Natural killer cell treated with Interleukin-12 subunit alpha and Interleukin-12 subunit beta and Interleukin-15 and Interleukin-18, amount 100 ng/mL, for 72 hours (primary cell): ENCODE data around the gene GALNT18. TPM values are rescaled to one million over a fixed set of nuclear protein-coding genes. Genes with fewer than 3 reads are reported as not detected.

Experiments
- ATAC-seq, 2 donors: fragments of 150-1000 bp; cut with Tn5 transposase in 1 of 2; sonication (Bioruptor Pico), chemical (Tn5 transposase) in 1 of 2; 2 replicates each; pipeline ENCODE4 v1.10.0; 2021
- DNase-seq: peaks from one replicate; pipeline ENCODE4 v3.0.0; 2022; ENCODE audit warnings: low spot score
- H3K27ac Mint-ChIP-seq, 2 donors: 1 replicate in 1 of 2; 2 replicates in 1 of 2; pipeline ENCODE4 v1.8.0; 2022; ENCODE audit warnings: mixed read lengths in 2 of 2, mild to moderate bottlenecking in 1 of 2, moderate library complexity in 1 of 2
- H3K27me3 Mint-ChIP-seq, 2 donors: 1 replicate in 1 of 2; 2 replicates in 1 of 2; pipeline ENCODE4 v1.8.0; 2022; ENCODE audit warnings: mixed read lengths in 2 of 2
- H3K36me3 Mint-ChIP-seq: one replicate; pipeline ENCODE4 v1.8.0; 2022; ENCODE audit warnings: mixed read lengths
- H3K4me1 Mint-ChIP-seq, 2 donors: 1 replicate in 1 of 2; 2 replicates in 1 of 2; pipeline ENCODE4 v1.8.0; 2022; ENCODE audit warnings: low read depth in 2 of 2, mixed read lengths in 2 of 2, mild to moderate bottlenecking in 1 of 2
- H3K4me3 Mint-ChIP-seq: one replicate; pipeline ENCODE4 v1.8.0; 2022; ENCODE audit warnings: mixed read lengths
- H3K9me3 Mint-ChIP-seq: 2 replicates; pipeline ENCODE4 v1.8.0; 2022; ENCODE audit warnings: mixed read lengths
- total RNA-seq, 2 donors: library from RNA; stranded (reverse); gene quantifications; one replicate each; pipeline ENCODE4 v1.2.3, GENCODE V29; 2022

Gene GALNT18
- total RNA-seq, 2 donors from 2014 or later, result 0.29 to 0.73 TPM

GRCh38 chr11:11435635-11436034 lies 186.2 kb downstream of the GALNT18 start:
- H3K9me3 Mint-ChIP-seq, result no peaks in the 10 kb centered on the region
- DNase-seq, result no peak
- no peaks in the 10 kb centered on the region for H3K36me3 Mint-ChIP-seq
- ATAC-seq, result no peak
- H3K27me3 Mint-ChIP-seq, result peaks cover 0 to 9% of the 10 kb centered on the region in 2 donors
- H3K4me1 Mint-ChIP-seq, result peaks cover 0 to 3% of the 10 kb centered on the region in 2 donors
- H3K4me3 Mint-ChIP-seq, result no peak overlapping the region
- H3K27ac Mint-ChIP-seq, result no peak overlapping the region

GRCh38 chr11:11433960-11434359 lies 187.8 kb downstream of the GALNT18 start:
- no peaks in the 10 kb centered on the region for H3K9me3 Mint-ChIP-seq

GRCh38 chr11:11432621-11433319 lies 189.0 kb downstream of the GALNT18 start:
- Mint-ChIP-seq H3K27ac (no peak overlapping the region), H3K4me3 (no peak overlapping the region)
- ATAC-seq, result no peak

More at GRCh38 chr11:11433960-11434359, 187.8 kb downstream of the GALNT18 start:
- Mint-ChIP-seq H3K4me1 (peaks cover 0 to 3% of the 10 kb centered on the region in 2 donors), H3K27me3 (peaks cover 6 to 15% of the 10 kb centered on the region in 2 donors), H3K36me3 (no peaks in the 10 kb centered on the region), H3K4me3 (no peak overlapping the region), H3K27ac (no peak overlapping the region)
- no peak for ATAC-seq
- DNase-seq, result no peak

GRCh38 chr11:11430431-11430830 lies 191.4 kb downstream of the GALNT18 start:
- Mint-ChIP-seq H3K27me3 (peaks cover 8 to 13% of the 10 kb centered on the region in 2 donors), H3K27ac (no peak overlapping the region), H3K4me1 (peaks cover 0 to 3% of the 10 kb centered on the region in 2 donors), H3K4me3 (no peak overlapping the region), H3K9me3 (no peaks in the 10 kb centered on the region), H3K36me3 (no peaks in the 10 kb centered on the region)
- DNase-seq (no peak), ATAC-seq (no peak)

More at GRCh38 chr11:11432621-11433319, 189.0 kb downstream of the GALNT18 start:
- Mint-ChIP-seq H3K36me3 (no peaks in the 10 kb centered on the region), H3K9me3 (no peaks in the 10 kb centered on the region), H3K4me1 (peaks cover 0 to 3% of the 10 kb centered on the region in 2 donors), H3K27me3 (peaks cover 8 to 13% of the 10 kb centered on the region in 2 donors)
- DNase-seq, result no peak

- Mint-ChIP-seq H3K27ac (no peak overlapping the region), H3K9me3 (no peaks in the 10 kb centered on the region), H3K4me3 (no peak overlapping the region), H3K27me3 (peaks cover 8 to 12% of the 10 kb centered on the region in 2 donors), H3K36me3 (no peaks in the 10 kb centered on the region), H3K4me1 (no peaks in the 10 kb centered on the region)
- DNase-seq (no peak), ATAC-seq (no peak)
Measured at GRCh38 chr11:11428714-11429113, 193.1 kb downstream of the GALNT18 start.

- H3K27ac Mint-ChIP-seq, result no peak overlapping the region
- H3K27me3 Mint-ChIP-seq, result peaks cover 8 to 12% of the 10 kb centered on the region in 2 donors
- no peaks in the 10 kb centered on the region for H3K4me1 Mint-ChIP-seq
- ATAC-seq (no peak), DNase-seq (no peak)
- H3K36me3 Mint-ChIP-seq, result no peaks in the 10 kb centered on the region
- no peak overlapping the region for H3K4me3 Mint-ChIP-seq
- H3K9me3 Mint-ChIP-seq, result no peaks in the 10 kb centered on the region
Measured at GRCh38 chr11:11427542-11427941, 194.3 kb downstream of the GALNT18 start.

GRCh38 chr11:11427140-11427539 lies 194.7 kb downstream of the GALNT18 start:
- peaks cover 8 to 12% of the 10 kb centered on the region in 2 donors for H3K27me3 Mint-ChIP-seq
- H3K36me3 Mint-ChIP-seq, result no peaks in the 10 kb centered on the region
- no peak for ATAC-seq
- H3K9me3 Mint-ChIP-seq, result no peaks in the 10 kb centered on the region
- no peaks in the 10 kb centered on the region for H3K4me1 Mint-ChIP-seq
- DNase-seq, result no peak
- no peak overlapping the region for H3K27ac Mint-ChIP-seq
- H3K4me3 Mint-ChIP-seq, result no peak overlapping the region

- DNase-seq, result no peak
- H3K9me3 Mint-ChIP-seq, result no peaks in the 10 kb centered on the region
- H3K4me3 Mint-ChIP-seq, result no peak overlapping the region
- peaks cover 8 to 12% of the 10 kb centered on the region in 2 donors for H3K27me3 Mint-ChIP-seq
- H3K4me1 Mint-ChIP-seq, result no peaks in the 10 kb centered on the region
- no peak for ATAC-seq
- no peaks in the 10 kb centered on the region for H3K36me3 Mint-ChIP-seq
- H3K27ac Mint-ChIP-seq, result no peak overlapping the region
Measured at GRCh38 chr11:11426226-11426952, 195.4 kb downstream of the GALNT18 start.

- no peaks in the 10 kb centered on the region for H3K4me1 Mint-ChIP-seq
- ATAC-seq, result no peak
- no peak for DNase-seq
- no peaks in the 10 kb centered on the region for H3K36me3 Mint-ChIP-seq
- H3K4me3 Mint-ChIP-seq, result no peak overlapping the region
- H3K27me3 Mint-ChIP-seq, result peaks cover 8 to 11% of the 10 kb centered on the region in 2 donors
- no peak overlapping the region for H3K27ac Mint-ChIP-seq
- H3K9me3 Mint-ChIP-seq, result no peaks in the 10 kb centered on the region
Measured at GRCh38 chr11:11425806-11426205, 196.0 kb downstream of the GALNT18 start.

- Mint-ChIP-seq H3K4me1 (no peaks in the 10 kb centered on the region), H3K36me3 (no peaks in the 10 kb centered on the region), H3K4me3 (no peak overlapping the region), H3K27ac (no peak overlapping the region), H3K27me3 (peaks cover 8 to 9% of the 10 kb centered on the region in 2 donors), H3K9me3 (no peaks in the 10 kb centered on the region)
- ATAC-seq (no peak), DNase-seq (no peak)
Measured at GRCh38 chr11:11424688-11425087, 197.1 kb downstream of the GALNT18 start.

- Mint-ChIP-seq H3K4me1 (no peaks in the 10 kb centered on the region), H3K27ac (no peak overlapping the region), H3K36me3 (no peaks in the 10 kb centered on the region), H3K9me3 (no peaks in the 10 kb centered on the region), H3K4me3 (no peak overlapping the region), H3K27me3 (peaks cover 4 to 7% of the 10 kb centered on the region in 2 donors)
- ATAC-seq (no peak), DNase-seq (no peak)
Measured at GRCh38 chr11:11422411-11423128, 199.2 kb downstream of the GALNT18 start.

GRCh38 chr11:11421509-11421908 lies 200.3 kb downstream of the GALNT18 start:
- no peak overlapping the region for H3K27ac Mint-ChIP-seq

GRCh38 chr11:11420899-11421285 lies 200.9 kb downstream of the GALNT18 start:
- no peaks in the 10 kb centered on the region for H3K36me3 Mint-ChIP-seq
- no peak overlapping the region for H3K27ac Mint-ChIP-seq
- H3K4me3 Mint-ChIP-seq, result no peak overlapping the region
- DNase-seq (no peak), ATAC-seq (no peak)
- peaks cover 0 to 5% of the 10 kb centered on the region in 2 donors for H3K4me1 Mint-ChIP-seq
- peaks cover 8 to 23% of the 10 kb centered on the region in 2 donors for H3K27me3 Mint-ChIP-seq
- no peaks in the 10 kb centered on the region for H3K9me3 Mint-ChIP-seq

More at GRCh38 chr11:11421509-11421908, 200.3 kb downstream of the GALNT18 start:
- DNase-seq (no peak), ATAC-seq (no peak)
- peaks cover 0 to 2% of the 10 kb centered on the region in 2 donors for H3K4me1 Mint-ChIP-seq
- H3K27me3 Mint-ChIP-seq, result peaks cover 8 to 17% of the 10 kb centered on the region in 2 donors
- no peak overlapping the region for H3K4me3 Mint-ChIP-seq
- H3K36me3 Mint-ChIP-seq, result no peaks in the 10 kb centered on the region
- H3K9me3 Mint-ChIP-seq, result no peaks in the 10 kb centered on the region
